CD4-positive, alpha-beta T cell treated with Interleukin-4 for 1 hour (primary cell): ENCODE measurements around the gene ARMH1.
A peak's percentile ranks its signal among the peaks of the same experiment; 100 is the strongest.

Source experiments
- DNase-seq, 2 donors: peaks; one replicate each; pipeline ENCODE4 v3.0.0-alpha.2; 2020 to 2022

Gene ARMH1

GRCh38 chr1:44670751-44671640, 3.5 kb upstream of the ARMH1 start:
- DNase-seq: no peak

GRCh38 chr1:44672254-44672955, 2.1 kb upstream of the ARMH1 start:
- peak; percentile 19 to 65 for DNase-seq

GRCh38 chr1:44672961-44673674, 1.4 kb upstream of the ARMH1 start:
- DNase-seq: no peak

- DNase-seq: no peak
These were observed 820 bp upstream of the ARMH1 start for GRCh38 chr1:44673675-44674112.

- DNase-seq: no peak
These were observed 672 bp downstream of the ARMH1 start for GRCh38 chr1:44675186-44675585.

- peak in 1 of 2 donors; percentile 29 for DNase-seq
These were observed 2.1 kb downstream of the ARMH1 start for GRCh38 chr1:44676484-44677200.

- DNase-seq: peak; percentile 24 to 35
These were observed 2.8 kb downstream of the ARMH1 start for GRCh38 chr1:44677201-44677766.

- no peak for DNase-seq
These were observed 3.6 kb downstream of the ARMH1 start for GRCh38 chr1:44678120-44678519.

GRCh38 chr1:44678626-44679025, 4.1 kb downstream of the ARMH1 start:
- DNase-seq: no peak

- DNase-seq: no peak
These were observed 5.0 kb downstream of the ARMH1 start for GRCh38 chr1:44679468-44679867.

GRCh38 chr1:44681905-44682882, 7.7 kb downstream of the ARMH1 start:
- no peak for DNase-seq

- no peak for DNase-seq
These were observed 8.4 kb downstream of the ARMH1 start for GRCh38 chr1:44682883-44683265.

GRCh38 chr1:44684525-44684924, 10.0 kb downstream of the ARMH1 start:
- no peak for DNase-seq

- DNase-seq: no peak
These were observed 10.7 kb downstream of the ARMH1 start for GRCh38 chr1:44685218-44685617.

- no peak for DNase-seq
These were observed 11.4 kb downstream of the ARMH1 start for GRCh38 chr1:44685881-44686280.

GRCh38 chr1:44688760-44689446, 14.4 kb downstream of the ARMH1 start:
- no peak for DNase-seq

GRCh38 chr1:44689447-44689765, 14.9 kb downstream of the ARMH1 start:
- DNase-seq: no peak

- DNase-seq: no peak
These were observed 18.6 kb downstream of the ARMH1 start for GRCh38 chr1:44693159-44693558.

GRCh38 chr1:44693900-44694299, 19.4 kb downstream of the ARMH1 start:
- no peak for DNase-seq

- DNase-seq: no peak
These were observed 20.5 kb downstream of the ARMH1 start for GRCh38 chr1:44694863-44695478.
